GM12878 (cell line): ENCODE measurements around the gene CTSW. TPM values are rescaled to one million over a fixed set of nuclear protein-coding genes. Genes with fewer than 3 reads are reported as not detected.

Source experiments
- ATAC-seq: fragments of 200-7000 bp; cut with Tn5 transposase; 3 replicates; pipeline ENCODE4 v1.9.1; 2020; ENCODE audit warnings: mild to moderate bottlenecking, moderate library complexity
- BruUV-seq: library from RNA; stranded (reverse); fragments of 400-500 nt; replicated peaks from 2 replicates; lab custom pipeline; 2021; lab: Mats Ljungman, UMichigan
- CTCF ChIA-PET: fragments of 300-600 bp; sonication (Branson Sonifier 250); formaldehyde crosslinking; extraction: SDS; loops from one replicate; lab custom pipeline; 2021; ENCODE audit warnings: inconsistent platforms; lab: Yijun Ruan, JAX
- POLR2A ChIA-PET: fragments of 350-600 bp; formaldehyde crosslinking; extraction: SDS; loops from one replicate; lab custom pipeline; 2021; ENCODE audit warnings: inconsistent platforms; lab: Charles Lee
- RAD21 ChIA-PET: fragments of 300-600 bp; sonication (Branson Sonifier 250); formaldehyde crosslinking; loops from one replicate; lab custom pipeline; 2023; ENCODE audit warnings: antibody characterized with exemption; ENCODE audit not compliant: unreplicated experiment; lab: Charles Lee
- SMC1A ChIA-PET: fragments of 300-600 bp; sonication (Branson Sonifier 250); formaldehyde crosslinking; loops from one replicate; lab custom pipeline; 2023; ENCODE audit not compliant: unreplicated experiment, uncharacterized antibody; lab: Charles Lee
- DNase-seq: peaks from one replicate; pipeline ENCODE4 v3.0.0-alpha.2; 2011; ENCODE audit warnings: low read depth, low spot score
- FAIRE-seq: peaks from 3 replicates; lab custom pipeline; 2011; peaks lifted over from hg19 to GRCh38; lab: Jason Lieb, UNC
- H2AFZ ChIP-seq: 2 replicates; pipeline ENCODE4 v1.6.0; 2011; ENCODE audit warnings: low read depth, low read length, control low read depth; ENCODE audit not compliant: control insufficient read depth
- H3K27ac ChIP-seq: 2 replicates; pipeline ENCODE4 v1.5.1; 2011; ENCODE audit warnings: control low read depth; ENCODE audit not compliant: control insufficient read depth, insufficient read depth
- H3K27me3 ChIP-seq, 2 experiments: replicated peaks in 1 of 2; 2 replicates each; pipeline versions ENCODE4 v1.6.0 to v1.6.1; 2011; ENCODE audit warnings: low read length in 1 of 2; ENCODE audit not compliant: control insufficient read depth in 2 of 2, insufficient read depth in 2 of 2
- H3K36me3 ChIP-seq, 2 experiments: 2 replicates each; pipeline ENCODE4 v1.5.1; 2011; ENCODE audit warnings: low read length in 1 of 2; ENCODE audit not compliant: control insufficient read depth in 2 of 2, insufficient read depth in 2 of 2
- H3K4me1 ChIP-seq: 2 replicates; pipeline ENCODE4 v1.6.1; 2011; ENCODE audit warnings: mild to moderate bottlenecking, low read length, moderate library complexity, mixed read lengths; ENCODE audit not compliant: control insufficient read depth, insufficient read depth
- H3K4me2 ChIP-seq: 2 replicates; pipeline ENCODE4 v1.6.0; 2011; ENCODE audit warnings: control low read depth; ENCODE audit not compliant: control insufficient read depth, insufficient read depth
- H3K4me3 ChIP-seq: fragments of 200-600 bp; sonication (generic); 2 replicates; pipeline ENCODE4 v1.5.1; 2016
- H3K79me2 ChIP-seq: 2 replicates; pipeline ENCODE4 v1.6.0; 2011; ENCODE audit warnings: low read length; ENCODE audit not compliant: control insufficient read depth, insufficient read depth
- H3K9ac ChIP-seq: 2 replicates; pipeline ENCODE4 v1.8.0; 2011; ENCODE audit warnings: low read length, control low read depth, mixed read lengths; ENCODE audit not compliant: control insufficient read depth, insufficient read depth
- H3K9me3 ChIP-seq: replicated peaks from 3 replicates; pipeline ENCODE4 v1.5.1; 2011; ENCODE audit warnings: mild to moderate bottlenecking, low read length; ENCODE audit not compliant: control insufficient read depth, insufficient read depth
- H4K20me1 ChIP-seq: 2 replicates; pipeline ENCODE4 v1.6.0; 2011; ENCODE audit not compliant: control insufficient read depth, insufficient read depth
- ESRRA ChIP-seq: IDR thresholded peaks from 2 replicates; pipeline ENCODE4 v1.6.1; 2012; ENCODE audit warnings: mild to moderate bottlenecking, low read length, improper control_type of control experiment
- IKZF1 ChIP-seq: fragments of 450-650 bp; conservative IDR thresholded peaks from 2 replicates; pipeline ENCODE4 v1.6.1; 2017; ENCODE audit warnings: antibody characterized with exemption, mild to moderate bottlenecking
- IKZF2 ChIP-seq, 2 experiments: fragments of 450-650 bp; IDR thresholded peaks; 2 replicates each; pipeline ENCODE4 v1.6.1; 2017; ENCODE audit warnings: mild to moderate bottlenecking in 2 of 2, moderate library complexity in 2 of 2
- MXI1 ChIP-seq: fragments of 150-350 bp; IDR thresholded peaks from 2 replicates; pipeline ENCODE4 v1.6.1; 2011; ENCODE audit warnings: low read depth, mild to moderate bottlenecking, inconsistent platforms, low read length, improper control_type of control experiment
- NBN ChIP-seq: fragments of 450-650 bp; IDR thresholded peaks from 2 replicates; pipeline ENCODE4 v1.6.1; 2016
- NR2F1 ChIP-seq: fragments of 450-650 bp; conservative IDR thresholded peaks from 2 replicates; pipeline ENCODE4 v1.6.1; 2017; ENCODE audit warnings: mild to moderate bottlenecking
- RB1 ChIP-seq: fragments of 450-650 bp; formaldehyde crosslinking; IDR thresholded peaks from 2 replicates; pipeline ENCODE4 v1.6.1; 2017; ENCODE audit warnings: mild to moderate bottlenecking, borderline replicate concordance
- RFX5 ChIP-seq: IDR thresholded peaks from 2 replicates; pipeline ENCODE4 v1.6.1; 2011; ENCODE audit warnings: low read depth, low read length, improper control_type of control experiment
- RUNX3 ChIP-seq: IDR thresholded peaks from 2 replicates; pipeline ENCODE4 v1.6.1; 2012; ENCODE audit warnings: low read length, inconsistent platforms
- SMC3 ChIP-seq: IDR thresholded peaks from 2 replicates; pipeline ENCODE4 v1.6.1; 2011; ENCODE audit warnings: low read length, improper control_type of control experiment, borderline replicate concordance
- SPI1 ChIP-seq: IDR thresholded peaks from 2 replicates; pipeline ENCODE4 v1.6.1; 2011; ENCODE audit warnings: low read depth, mild to moderate bottlenecking, low read length, moderate library complexity, borderline replicate concordance; ENCODE audit not compliant: insufficient read depth
- WRNIP1 ChIP-seq: IDR thresholded peaks from 2 replicates; pipeline ENCODE4 v1.6.1; 2011; ENCODE audit warnings: low read depth, low read length, improper control_type of control experiment, borderline replicate concordance
- YY1 ChIP-seq: IDR thresholded peaks from 2 replicates; pipeline ENCODE4 v1.6.1; 2011; ENCODE audit warnings: low read depth, mild to moderate bottlenecking, low read length
- WGBS: methylation state at CpG from one replicate; pipeline ENCODE4 v1.1.6; 2016; ENCODE audit warnings: low lambda C conversion rate; ENCODE audit not compliant: insufficient replicate concordance, insufficient coverage; ENCODE audit errors: missing lambda C conversion rate; 5-methylcytosine and 5-hydroxymethylcytosine counted together
- in situ Hi-C: fragments of 300-500 bp; cut with MboI; formaldehyde crosslinking; loops from 9 replicates; pipeline ENCODE4 v1.14.3; 2018; ENCODE audit warnings: mixed read lengths
- intact Hi-C: fragments of 100-400 bp; cut with micrococcal nuclease; formaldehyde crosslinking; loops from one replicate; pipeline ENCODE4 v1.14.2; 2022; ENCODE audit not compliant: unreplicated experiment
- polyA plus RNA-seq, 11 experiments: library from polyadenylated mRNA; depleted of rRNA in 4 of 11; unstranded in 6 of 11; stranded (reverse) in 5 of 11; fragments of >200 nt; fragmentation: Nextera tagmentation in 4 of 11; fragmentation: Illumina TruSeq in 1 of 11; extraction: Ambion mirVana in 4 of 11; extraction: Trizol in 1 of 11; gene quantifications; 1 replicate in 1 of 11; 2 replicates in 10 of 11; pipeline versions ENCODE4 v1.2.1 to v1.2.3, GENCODE V29; 2011 to 2016; ENCODE audit warnings: inconsistent platforms in 2 of 11, missing spikeins in 2 of 11, low read depth in 1 of 11
- total RNA-seq, 4 experiments: library from RNA; depleted of rRNA in 3 of 4; stranded (reverse); fragments of >200 nt in 3 of 4; fragmentation: Illumina TruSeq in 1 of 4; extraction: Trizol in 1 of 4; gene quantifications; 2 replicates each; pipeline versions ENCODE4 v1.2.1 to v1.2.3, GENCODE V29; 2013 to 2021
- TF ChIP-seq, protein P1 (sequence below): fragments of 450-650 bp; IDR thresholded peaks from 2 replicates; pipeline ENCODE4 v1.6.1; 2018; ENCODE audit warnings: mild to moderate bottlenecking, low read depth, moderate library complexity; ENCODE audit not compliant: partially characterized antibody
- TF ChIP-seq, protein P2 (sequence below): fragments of 450-650 bp; IDR thresholded peaks from 2 replicates; pipeline ENCODE4 v1.6.1; 2017; ENCODE audit warnings: borderline replicate concordance
- TF ChIP-seq, protein P3 (sequence below), 3 experiments: IDR thresholded peaks in 2 of 3; conservative IDR thresholded peaks in 1 of 3; 2 replicates each; pipeline ENCODE4 v1.5.1; 2011; ENCODE audit warnings: low read depth in 3 of 3, low read length in 3 of 3, mild to moderate bottlenecking in 3 of 3, control low read depth in 2 of 3, moderate library complexity in 2 of 3, inconsistent platforms in 1 of 3, mixed read lengths in 1 of 3; ENCODE audit not compliant: control insufficient read depth in 2 of 3, insufficient read depth in 1 of 3; ENCODE audit errors: extremely low read depth in 1 of 3

CTSW gene
- total and polyA plus RNA-seq, 10 of the 15 experiments (the other 5 are each of a cell fraction or from before 2014, with no cell fraction given) = 0.53 to 12.0 (median 1.7) TPM

DNA sequence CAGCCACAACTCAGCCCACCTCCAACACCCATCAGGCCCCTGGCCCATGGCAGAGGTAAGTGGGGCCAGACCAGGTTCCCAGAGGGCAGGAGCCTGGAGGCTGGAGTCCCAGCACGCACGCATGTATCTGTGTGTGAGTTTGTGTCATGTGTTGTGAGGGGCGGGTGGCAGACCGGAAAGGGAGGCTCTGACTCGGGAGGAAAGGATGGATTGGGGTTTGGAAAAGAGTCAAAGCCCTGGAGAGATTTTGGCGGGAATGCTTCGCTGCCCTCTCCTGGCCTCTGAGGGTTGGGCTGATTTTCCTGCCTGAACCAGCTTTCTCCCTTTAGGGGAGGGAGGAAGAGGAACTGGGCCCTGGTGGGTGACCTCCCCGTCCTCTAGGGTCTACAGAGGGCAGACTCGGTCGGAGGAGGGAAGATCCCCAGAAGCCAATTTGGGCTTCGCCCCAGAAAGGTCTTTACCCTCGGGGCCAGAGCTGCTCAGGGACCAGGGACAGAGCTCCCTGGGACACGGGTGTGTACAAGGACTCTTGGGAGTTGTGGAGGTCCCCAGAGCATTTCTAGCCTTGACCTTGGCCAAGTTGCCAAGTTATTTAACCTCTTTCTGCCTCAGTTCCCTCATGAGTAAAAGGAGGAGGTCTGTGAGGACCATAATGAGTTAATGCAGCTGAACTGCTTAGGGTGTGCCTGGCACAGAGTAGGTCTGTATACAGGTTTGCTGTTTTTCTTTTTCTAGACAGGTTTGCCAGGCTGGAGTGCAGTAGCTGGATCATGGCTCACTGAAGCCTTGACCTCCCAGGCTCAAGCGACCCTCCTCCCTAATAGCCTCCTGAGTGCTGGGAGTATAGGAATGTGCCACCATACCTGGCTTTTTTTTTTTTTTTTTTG, 32.3 kb downstream of the CTSW start:
- Histone ChIP-seq H3K9me3 (no peaks in the 10 kb centered on the region), H3K4me1 (peaks cover 32% of the 10 kb centered on the region), H3K27me3 (no peaks in the 10 kb centered on the region), H3K4me3 (no peak overlapping the region), H2AFZ (peak overlapping the region; percentile 11), H4K20me1 (no peaks in the 10 kb centered on the region), H3K4me2 (no peak overlapping the region), H3K79me2 (peaks cover 2% of the 10 kb centered on the region; the same call in 1 of the 2 replicates), H3K36me3 (no peaks in the 10 kb centered on the region; a peak in 1 of 4 replicates), H3K27ac (peak overlapping the region; percentile 38; the same call in 1 of the 2 replicates), H3K9ac (no peak overlapping the region)
- ChIA-PET RAD21 (interaction anchor here (1.5 to 2.1 kb wide), 4 partner anchors 13 to 27 kb away, joined by 7 to 18 read pairs (median 8); partner anchors contain the start of gene CCDC85B), SMC1A (interaction anchor here (0.7 to 3.2 kb wide), 7 partner anchors 10 to 110 kb away, joined by 3 to 24 read pairs (median 3); partner anchors contain the start of genes CCDC85B and FIBP), POLR2A (interaction anchor here (0.5 to 2.1 kb wide), 11 partner anchors 10 to 1567 kb away, joined by 3 to 34 read pairs (median 4); partner anchors contain the start of genes CCDC85B, FIBP and FOSL1), CTCF (interaction anchor here (1.0 to 6.5 kb wide), 8 partner anchors 10 to 30 kb away, joined by 3 to 89 read pairs (median 4); partner anchors contain the start of genes CCDC85B, FIBP and FOSL1)
- BruUV-seq = no TSS peak
- no peak for DNase-seq
- in situ Hi-C loops (no loop called here), intact Hi-C loops (no loop called here)
- ATAC-seq = peak; percentile 63
- FAIRE-seq = no peak
- WGBS = 11% methylated on average over 14 of the region's 14 CpGs
- TF ChIP-seq YY1 = no peak
- TF ChIP-seq, protein P1, sequence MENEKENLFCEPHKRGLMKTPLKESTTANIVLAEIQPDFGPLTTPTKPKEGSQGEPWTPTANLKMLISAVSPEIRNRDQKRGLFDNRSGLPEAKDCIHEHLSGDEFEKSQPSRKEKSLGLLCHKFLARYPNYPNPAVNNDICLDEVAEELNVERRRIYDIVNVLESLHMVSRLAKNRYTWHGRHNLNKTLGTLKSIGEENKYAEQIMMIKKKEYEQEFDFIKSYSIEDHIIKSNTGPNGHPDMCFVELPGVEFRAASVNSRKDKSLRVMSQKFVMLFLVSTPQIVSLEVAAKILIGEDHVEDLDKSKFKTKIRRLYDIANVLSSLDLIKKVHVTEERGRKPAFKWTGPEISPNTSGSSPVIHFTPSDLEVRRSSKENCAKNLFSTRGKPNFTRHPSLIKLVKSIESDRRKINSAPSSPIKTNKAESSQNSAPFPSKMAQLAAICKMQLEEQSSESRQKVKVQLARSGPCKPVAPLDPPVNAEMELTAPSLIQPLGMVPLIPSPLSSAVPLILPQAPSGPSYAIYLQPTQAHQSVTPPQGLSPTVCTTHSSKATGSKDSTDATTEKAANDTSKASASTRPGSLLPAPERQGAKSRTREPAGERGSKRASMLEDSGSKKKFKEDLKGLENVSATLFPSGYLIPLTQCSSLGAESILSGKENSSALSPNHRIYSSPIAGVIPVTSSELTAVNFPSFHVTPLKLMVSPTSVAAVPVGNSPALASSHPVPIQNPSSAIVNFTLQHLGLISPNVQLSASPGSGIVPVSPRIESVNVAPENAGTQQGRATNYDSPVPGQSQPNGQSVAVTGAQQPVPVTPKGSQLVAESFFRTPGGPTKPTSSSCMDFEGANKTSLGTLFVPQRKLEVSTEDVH = peak; percentile 78
- 0 out of 2 replicates have a peak, but pooled peaks have one; percentile 38 for TF ChIP-seq NBN
- TF ChIP-seq, protein P2, sequence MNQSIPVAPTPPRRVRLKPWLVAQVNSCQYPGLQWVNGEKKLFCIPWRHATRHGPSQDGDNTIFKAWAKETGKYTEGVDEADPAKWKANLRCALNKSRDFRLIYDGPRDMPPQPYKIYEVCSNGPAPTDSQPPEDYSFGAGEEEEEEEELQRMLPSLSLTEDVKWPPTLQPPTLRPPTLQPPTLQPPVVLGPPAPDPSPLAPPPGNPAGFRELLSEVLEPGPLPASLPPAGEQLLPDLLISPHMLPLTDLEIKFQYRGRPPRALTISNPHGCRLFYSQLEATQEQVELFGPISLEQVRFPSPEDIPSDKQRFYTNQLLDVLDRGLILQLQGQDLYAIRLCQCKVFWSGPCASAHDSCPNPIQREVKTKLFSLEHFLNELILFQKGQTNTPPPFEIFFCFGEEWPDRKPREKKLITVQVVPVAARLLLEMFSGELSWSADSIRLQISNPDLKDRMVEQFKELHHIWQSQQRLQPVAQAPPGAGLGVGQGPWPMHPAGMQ = no peak
- 0 out of 2 replicates have a peak, but pooled peaks have one; percentile 10 for TF ChIP-seq RFX5
- peak; percentile 15; the same call in 1 of the 2 replicates for TF ChIP-seq SMC3
- TF ChIP-seq IKZF2 (IDR thresholded peaks at IDR 0.05) = peak; percentile 54 to 58; a peak in 3 of 4 replicates
- 0 out of 2 replicates have a peak, but pooled peaks have one; percentile 37 for TF ChIP-seq ESRRA
- no peak for TF ChIP-seq MXI1
- peak; percentile 81 for TF ChIP-seq NR2F1
- peak; percentile 69; the same call in 1 of the 2 replicates for TF ChIP-seq RB1
- TF ChIP-seq, protein P3, sequence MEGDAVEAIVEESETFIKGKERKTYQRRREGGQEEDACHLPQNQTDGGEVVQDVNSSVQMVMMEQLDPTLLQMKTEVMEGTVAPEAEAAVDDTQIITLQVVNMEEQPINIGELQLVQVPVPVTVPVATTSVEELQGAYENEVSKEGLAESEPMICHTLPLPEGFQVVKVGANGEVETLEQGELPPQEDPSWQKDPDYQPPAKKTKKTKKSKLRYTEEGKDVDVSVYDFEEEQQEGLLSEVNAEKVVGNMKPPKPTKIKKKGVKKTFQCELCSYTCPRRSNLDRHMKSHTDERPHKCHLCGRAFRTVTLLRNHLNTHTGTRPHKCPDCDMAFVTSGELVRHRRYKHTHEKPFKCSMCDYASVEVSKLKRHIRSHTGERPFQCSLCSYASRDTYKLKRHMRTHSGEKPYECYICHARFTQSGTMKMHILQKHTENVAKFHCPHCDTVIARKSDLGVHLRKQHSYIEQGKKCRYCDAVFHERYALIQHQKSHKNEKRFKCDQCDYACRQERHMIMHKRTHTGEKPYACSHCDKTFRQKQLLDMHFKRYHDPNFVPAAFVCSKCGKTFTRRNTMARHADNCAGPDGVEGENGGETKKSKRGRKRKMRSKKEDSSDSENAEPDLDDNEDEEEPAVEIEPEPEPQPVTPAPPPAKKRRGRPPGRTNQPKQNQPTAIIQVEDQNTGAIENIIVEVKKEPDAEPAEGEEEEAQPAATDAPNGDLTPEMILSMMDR (IDR thresholded peaks at IDR 0.05 in 2 of 3, conservative IDR thresholded peaks at IDR 0.05 in 1 of 3; ENCODE audit: control insufficient read depth in 2 of 3, extremely low read depth in 1 of 3, insufficient read depth in 1 of 3, low read depth in 3 of 3, low read length in 3 of 3) = peak in 2 of 3 experiments; percentile 26 to 37; a peak in 3 of 6 replicates
- TF ChIP-seq IKZF1 = peak; percentile 64
- TF ChIP-seq SPI1 = peak; percentile 71
- TF ChIP-seq WRNIP1 = no peak
- TF ChIP-seq RUNX3 = no peak
